Activated T-cell treated with anti-CD3 and anti-CD28 coated beads for 4 hours (primary cell): Measurements from ENCODE around the gene MACROD2.

ENCODE experiments used
- DNase-seq: peaks from one replicate; pipeline ENCODE4 v3.0.0-alpha.2; 2020

Gene MACROD2

GRCh38 chr20:15859061-15859460, 1863.7 kb downstream of the MACROD2 start:
- no peak for DNase-seq

DNA sequence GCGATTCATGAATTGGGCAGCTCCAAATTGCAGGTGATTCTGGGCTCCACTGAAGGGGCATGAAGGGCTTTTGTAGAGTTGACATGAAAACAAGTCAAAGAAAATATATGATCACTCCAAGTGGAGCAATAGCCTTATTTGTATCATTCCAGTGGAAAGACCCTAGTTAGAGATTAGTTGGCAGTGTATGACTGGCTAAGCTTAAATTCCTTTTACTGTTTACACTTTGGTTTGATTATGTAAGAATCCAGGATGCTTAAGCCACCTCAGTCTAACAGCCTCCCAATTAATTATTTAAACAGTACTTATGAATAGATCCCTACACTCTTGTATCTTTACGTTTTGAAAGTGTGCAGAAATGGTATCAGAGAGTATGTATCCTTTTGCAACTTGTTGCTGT, 1865.5 kb downstream of the MACROD2 start:
- no peak for DNase-seq

- no peak for DNase-seq
These were observed 1866.9 kb downstream of the MACROD2 start for GRCh38 chr20:15862178-15862577.

GRCh38 chr20:15863735-15864134, 1868.4 kb downstream of the MACROD2 start:
- DNase-seq: no peak

GRCh38 chr20:15865553-15865952, 1870.2 kb downstream of the MACROD2 start:
- no peak for DNase-seq

DNA sequence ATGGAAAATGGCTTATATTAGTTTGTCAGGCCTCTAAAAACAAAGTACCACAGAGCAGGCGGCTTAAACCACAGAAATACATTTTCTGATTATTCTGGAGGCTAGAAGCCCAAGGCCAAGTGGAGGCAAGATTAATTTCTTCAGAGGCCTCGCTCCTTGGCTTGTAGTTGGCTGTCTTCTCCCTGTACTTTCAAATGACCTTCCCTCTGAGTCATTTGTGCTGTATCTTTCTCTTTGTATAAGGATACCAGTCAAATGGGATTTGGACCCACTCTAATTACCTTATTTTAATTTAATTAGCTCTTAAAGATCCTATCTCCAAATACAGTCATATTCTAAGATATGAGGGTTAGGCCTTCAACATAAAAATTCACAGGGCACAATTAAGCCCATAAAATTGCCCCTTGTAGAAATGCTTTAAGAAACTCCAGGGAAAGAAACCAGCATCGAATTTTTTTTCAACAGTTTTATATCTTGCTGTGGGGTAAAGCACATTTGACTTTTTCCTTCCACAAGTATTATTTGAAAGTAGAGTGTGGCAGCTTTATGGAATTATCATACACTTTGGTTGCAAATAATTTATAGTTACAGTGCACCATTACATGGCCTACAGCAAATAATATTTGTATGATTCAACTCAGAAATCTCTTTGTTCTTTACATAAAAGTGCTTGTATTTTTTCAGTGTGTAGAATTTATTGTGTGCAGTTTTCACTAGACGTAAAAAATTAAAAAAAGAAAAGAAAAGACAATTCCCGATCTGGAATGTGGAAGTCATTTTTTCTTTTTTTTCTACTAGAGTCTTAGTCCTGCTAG, 1871.8 kb downstream of the MACROD2 start:
- no peak for DNase-seq

GRCh38 chr20:15867899-15868298, 1872.6 kb downstream of the MACROD2 start:
- no peak for DNase-seq

GRCh38 chr20:15875446-15875845, 1880.1 kb downstream of the MACROD2 start:
- no peak for DNase-seq

GRCh38 chr20:15882553-15882952, 1887.2 kb downstream of the MACROD2 start:
- DNase-seq: no peak

DNA sequence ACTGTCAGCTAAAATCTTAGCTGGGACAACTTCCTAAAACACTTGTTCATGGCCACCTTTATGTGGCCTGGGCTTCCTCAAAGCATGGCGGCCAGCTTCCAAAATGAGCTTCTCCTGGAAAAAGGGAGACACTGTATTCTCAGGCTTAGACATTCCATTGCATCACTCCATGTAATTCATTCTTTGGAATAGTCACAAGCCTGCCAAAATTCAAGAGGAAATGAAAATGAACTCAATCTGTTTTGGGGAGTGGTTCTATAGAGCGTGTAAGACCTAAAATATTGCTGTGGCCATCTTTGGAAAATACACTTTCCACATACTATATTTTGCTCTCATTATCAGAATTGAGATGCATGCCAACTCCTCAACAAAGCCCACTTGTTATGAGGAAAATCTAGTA, 1890.9 kb downstream of the MACROD2 start:
- DNase-seq: no peak

GRCh38 chr20:15887387-15887786, 1892.1 kb downstream of the MACROD2 start:
- DNase-seq: no peak

GRCh38 chr20:15889061-15889460, 1893.7 kb downstream of the MACROD2 start:
- no peak for DNase-seq

GRCh38 chr20:15889514-15890256, 1894.4 kb downstream of the MACROD2 start:
- no peak for DNase-seq

DNA sequence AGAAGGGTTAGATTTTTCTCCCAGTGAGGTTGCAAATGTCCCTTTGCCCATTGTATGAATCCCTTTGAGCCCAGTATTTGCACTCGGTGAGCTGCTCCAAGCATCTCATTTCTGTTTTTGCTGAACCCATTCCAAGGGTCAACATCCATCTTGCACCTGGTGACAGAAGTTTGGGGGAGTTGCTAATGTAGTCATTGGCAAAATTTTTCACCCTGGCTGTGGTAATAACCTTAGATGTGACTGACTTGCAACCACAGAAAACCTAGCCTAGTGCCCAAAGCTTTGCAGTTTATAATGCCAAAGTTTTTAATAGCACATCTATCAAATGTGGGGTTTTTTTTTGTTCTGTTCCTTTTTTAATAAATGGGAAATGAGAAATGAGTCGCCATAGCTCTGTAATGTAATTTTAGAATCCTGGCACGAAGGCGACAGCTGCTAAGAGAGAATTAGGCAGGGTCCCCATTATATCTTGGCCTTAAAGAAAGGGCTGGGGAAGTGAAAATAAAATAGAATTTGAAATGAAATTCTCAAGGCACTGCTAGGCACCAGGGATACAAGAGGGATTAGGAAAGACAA, 1895.2 kb downstream of the MACROD2 start:
- DNase-seq: no peak

DNA sequence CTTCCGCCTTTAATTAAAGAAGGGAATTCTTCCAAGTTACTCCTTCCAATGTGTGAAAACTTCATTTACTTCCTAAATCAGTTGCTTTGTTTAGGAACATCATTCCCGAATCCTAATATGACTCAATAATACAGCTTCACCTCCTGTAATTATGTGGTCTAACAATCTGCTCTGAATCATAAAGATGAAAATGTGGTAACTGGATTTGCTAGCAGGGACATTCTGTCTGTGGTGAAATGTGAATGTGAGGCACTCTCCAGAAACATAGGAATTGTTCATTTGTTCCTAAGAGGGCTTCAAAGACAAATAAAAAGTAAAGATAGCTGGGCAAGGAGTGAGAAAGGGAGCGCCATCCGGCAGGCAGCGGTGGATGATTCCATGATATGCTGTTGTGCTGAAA, 1899.8 kb downstream of the MACROD2 start:
- DNase-seq: no peak

GRCh38 chr20:15895560-15896084, 1900.3 kb downstream of the MACROD2 start:
- no peak for DNase-seq

DNA sequence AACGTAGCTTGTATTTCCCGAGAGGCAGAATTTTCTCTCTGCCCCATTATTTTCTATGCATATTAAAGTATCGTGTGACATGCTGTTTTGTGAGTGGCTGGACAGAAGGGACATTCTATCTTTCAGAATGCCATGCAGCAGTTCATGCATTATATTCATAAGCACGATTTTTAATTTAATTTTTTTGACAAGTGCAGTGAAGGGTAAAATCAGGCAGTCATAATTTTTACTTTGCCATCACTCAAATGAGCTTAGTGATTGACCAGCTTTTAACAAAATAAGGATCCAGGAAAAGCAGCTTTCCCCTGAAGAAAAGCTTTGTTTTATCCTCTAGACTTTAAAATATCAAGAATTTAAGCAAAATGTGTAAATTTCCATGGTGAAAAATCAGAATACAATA, 1904.7 kb downstream of the MACROD2 start:
- no peak for DNase-seq

GRCh38 chr20:15900443-15900842, 1905.1 kb downstream of the MACROD2 start:
- no peak for DNase-seq

DNA sequence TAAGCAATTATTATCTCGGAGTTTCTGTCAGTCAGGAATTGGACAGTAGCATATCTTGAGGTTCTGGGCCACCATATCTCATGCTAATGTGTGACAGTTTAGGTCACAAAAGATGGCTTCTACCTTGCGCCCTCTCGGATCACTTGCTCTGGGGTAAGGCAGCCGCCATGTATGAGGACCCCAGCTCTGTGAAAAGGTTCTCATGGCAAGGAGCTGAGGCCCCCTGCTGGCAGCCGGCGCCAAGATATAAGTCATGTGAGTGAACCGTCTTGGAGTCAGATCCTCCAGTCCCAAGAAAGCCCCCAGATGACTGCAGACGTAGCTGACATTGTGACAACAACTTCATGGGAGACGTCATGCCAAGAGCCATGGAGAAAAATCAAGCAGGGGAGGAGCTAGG, 1907.2 kb downstream of the MACROD2 start:
- DNase-seq: no peak

- DNase-seq: no peak
These were observed 1910.3 kb downstream of the MACROD2 start for GRCh38 chr20:15905661-15906060.

- DNase-seq: no peak
These were observed 1914.7 kb downstream of the MACROD2 start for GRCh38 chr20:15909995-15910394.

GRCh38 chr20:15911581-15911980, 1916.3 kb downstream of the MACROD2 start:
- DNase-seq: no peak

GRCh38 chr20:15913391-15914025, 1918.2 kb downstream of the MACROD2 start:
- DNase-seq: no peak
